HUES6 (cell line): Measurements from ENCODE around the gene SLC35F1.
"Not testable (repeated sequence)": the region's sequence is repeated elsewhere in the genome, so short reads cannot be mapped to it uniquely, and the experiment has no call there.

Experiments used
- H3K27ac ChIP-seq: 2 replicates; pipeline ENCODE4 v1.7.0; 2013; ENCODE audit warnings: low read depth, mild to moderate bottlenecking, low read length, inconsistent platforms
- H3K27me3 ChIP-seq: 2 replicates; pipeline ENCODE4 v1.6.1; 2013; ENCODE audit warnings: low read length; ENCODE audit not compliant: control insufficient read depth, insufficient read depth
- H3K36me3 ChIP-seq: 2 replicates; pipeline ENCODE4 v1.6.1; 2013; ENCODE audit warnings: low read length; ENCODE audit not compliant: control insufficient read depth, insufficient read depth
- H3K4me1 ChIP-seq: 2 replicates; pipeline ENCODE4 v1.6.1; 2013; ENCODE audit warnings: low read length; ENCODE audit not compliant: control insufficient read depth, insufficient read depth
- H3K4me3 ChIP-seq: 2 replicates; pipeline ENCODE4 v1.5.1; 2013; ENCODE audit warnings: low read depth, low read length
- H3K9ac ChIP-seq: one replicate; pipeline ENCODE4 v1.6.1; 2013; ENCODE audit warnings: mild to moderate bottlenecking, low read length
- H3K9me3 ChIP-seq: 2 replicates; pipeline ENCODE4 v1.6.1; 2013; ENCODE audit warnings: low read depth, low read length; ENCODE audit not compliant: control insufficient read depth, insufficient read depth

Gene SLC35F1

GRCh38 chr6:117906958-117907600 lies at the start of gene SLC35F1:
SLC35F1 (plus strand) TSS chr6:117907264.
- Histone ChIP-seq H3K27me3 (peaks cover 36% of the 10 kb centered on the region), H3K9me3 (no peaks in the 10 kb centered on the region), H3K36me3 (no peaks in the 10 kb centered on the region), H3K4me1 (no peaks in the 10 kb centered on the region), H3K4me3 (peak within 1 kb of the TSS; percentile 76), H3K27ac (no peak within 1 kb of the TSS), H3K9ac (peak within 1 kb of the TSS; percentile 50)

DNA sequence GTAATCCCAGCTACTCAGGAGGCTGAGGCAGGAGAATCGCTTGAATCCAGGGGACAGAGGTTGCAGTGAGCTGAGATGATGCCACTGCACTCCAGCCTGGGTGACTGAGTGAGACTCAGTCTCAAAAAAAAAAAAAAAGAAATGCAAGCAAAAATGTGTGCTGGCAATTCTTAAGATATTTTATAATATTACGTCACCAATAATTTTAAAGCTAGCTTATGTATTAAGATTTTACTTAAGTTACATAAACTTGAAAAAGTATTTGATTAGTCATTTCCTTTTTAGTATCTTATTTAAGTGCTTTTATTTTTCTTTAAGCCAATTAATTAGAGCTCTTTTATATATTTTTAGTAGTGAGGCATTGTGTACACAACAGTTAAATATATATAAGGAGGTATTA lies 48.5 kb upstream of the SLC35F1 start:
- not testable (repeated sequence) for H3K4me3 ChIP-seq, H3K36me3 ChIP-seq, H3K9ac ChIP-seq, H3K4me1 ChIP-seq, H3K27me3 ChIP-seq
- H3K27ac ChIP-seq, result peak overlapping the region; percentile 55; the same call in 1 of the 2 replicates
- H3K9me3 ChIP-seq, result peaks cover 17% of the 10 kb centered on the region; the same call in 1 of the 2 replicates

DNA sequence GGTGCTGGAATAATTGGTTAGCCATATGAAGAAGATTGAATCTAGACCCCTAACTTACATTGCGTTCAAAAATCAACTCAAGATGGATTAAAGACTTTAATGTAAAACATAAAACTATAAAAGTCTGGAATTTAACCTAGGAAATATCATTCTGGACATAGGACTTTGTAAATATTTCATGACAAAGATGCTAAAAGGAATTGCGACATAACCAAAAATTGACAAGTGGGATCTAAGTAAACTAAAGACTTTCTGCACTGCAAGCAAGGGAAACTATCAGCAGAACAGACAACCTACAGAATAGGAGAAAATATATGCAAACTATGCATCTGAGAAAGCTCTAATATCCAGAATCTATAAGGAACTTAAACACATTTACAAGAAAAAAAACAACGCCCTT lies 45.5 kb upstream of the SLC35F1 start:
- Histone ChIP-seq H3K27ac (no peak overlapping the region), H3K9me3 (peaks cover 24% of the 10 kb centered on the region), H3K27me3 (no peaks in the 10 kb centered on the region), H3K4me3 (no peak overlapping the region), H3K9ac (no peak overlapping the region), H3K36me3 (no peaks in the 10 kb centered on the region), H3K4me1 (peaks cover 9% of the 10 kb centered on the region; the same call in 1 of the 2 replicates)

DNA sequence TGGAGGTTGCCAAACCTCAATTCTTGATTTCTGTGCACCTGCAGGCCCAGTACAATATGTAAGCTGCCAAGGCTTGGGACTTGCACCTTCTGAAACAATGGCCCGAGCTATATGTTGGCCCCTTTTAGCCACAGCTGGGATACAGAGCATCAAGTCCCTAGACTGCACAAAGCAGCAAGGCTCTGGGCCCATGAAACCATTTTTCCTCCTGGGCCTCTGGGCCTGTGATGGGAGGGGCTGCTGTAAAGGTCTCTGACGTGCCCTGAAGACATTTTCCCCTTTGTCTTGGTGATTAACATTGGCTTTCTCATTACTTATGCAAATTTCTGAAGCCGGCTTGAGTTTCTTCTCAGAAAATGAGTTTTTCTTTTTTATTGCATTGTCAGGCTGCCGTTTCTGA lies 40.5 kb upstream of the SLC35F1 start:
- no peak overlapping the region for H3K27ac ChIP-seq
- no peak overlapping the region for H3K9ac ChIP-seq
- no peaks in the 10 kb centered on the region for H3K4me1 ChIP-seq
- no peak overlapping the region for H3K4me3 ChIP-seq
- H3K36me3 ChIP-seq, result no peaks in the 10 kb centered on the region
- H3K9me3 ChIP-seq, result peaks cover 25% of the 10 kb centered on the region
- no peaks in the 10 kb centered on the region for H3K27me3 ChIP-seq

DNA sequence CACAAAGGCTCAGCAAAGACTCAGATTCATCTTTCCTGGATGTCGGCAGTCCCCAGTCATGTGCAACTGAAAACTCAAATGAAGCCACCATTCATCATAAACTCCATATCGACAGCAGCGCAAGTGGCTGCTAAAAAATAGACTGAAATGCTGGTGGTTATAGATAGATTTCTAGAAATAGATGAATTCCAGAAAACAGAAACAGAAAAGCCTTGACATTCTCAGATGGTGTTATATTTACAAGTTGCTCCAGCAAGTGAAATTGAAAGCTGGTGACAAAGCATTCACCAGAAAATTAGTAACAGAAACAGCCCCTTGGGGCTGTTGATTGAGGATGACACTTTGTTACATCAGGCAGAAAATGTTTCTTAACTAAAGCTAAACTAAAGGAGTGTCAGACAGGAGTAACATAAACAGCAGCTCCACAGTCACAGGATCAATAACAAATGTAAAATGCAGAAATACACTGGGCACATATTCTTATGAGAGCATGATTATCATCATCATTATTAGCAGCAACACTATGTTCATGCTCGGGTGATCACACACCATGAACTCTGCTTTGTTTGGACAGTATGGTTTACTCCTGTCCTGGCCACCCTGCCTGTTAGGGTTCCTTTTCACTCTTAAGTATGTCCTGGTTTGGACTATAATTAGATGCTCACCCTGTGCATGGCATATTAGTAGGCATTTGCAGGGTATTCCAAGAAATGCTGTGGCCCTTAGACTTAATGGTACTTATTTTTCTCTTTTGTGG lies 36.4 kb upstream of the SLC35F1 start:
- Histone ChIP-seq H3K9me3 (peaks cover 17% of the 10 kb centered on the region), H3K36me3 (no peaks in the 10 kb centered on the region), H3K9ac (no peak overlapping the region), H3K4me3 (no peak overlapping the region), H3K27me3 (no peaks in the 10 kb centered on the region), H3K4me1 (no peaks in the 10 kb centered on the region), H3K27ac (no peak overlapping the region)

GRCh38 chr6:117880824-117881223 lies 26.2 kb upstream of the SLC35F1 start:
- peaks cover 16% of the 10 kb centered on the region; the same call in 1 of the 2 replicates for H3K4me1 ChIP-seq
- H3K27me3 ChIP-seq, result no peaks in the 10 kb centered on the region
- no peaks in the 10 kb centered on the region for H3K9me3 ChIP-seq
- no peak overlapping the region for H3K9ac ChIP-seq
- H3K4me3 ChIP-seq, result no peak overlapping the region
- no peaks in the 10 kb centered on the region for H3K36me3 ChIP-seq
- no peak overlapping the region for H3K27ac ChIP-seq

GRCh38 chr6:117890172-117890571 lies 16.9 kb upstream of the SLC35F1 start:
- no peaks in the 10 kb centered on the region for H3K36me3 ChIP-seq
- H3K4me3 ChIP-seq, result no peak overlapping the region

DNA sequence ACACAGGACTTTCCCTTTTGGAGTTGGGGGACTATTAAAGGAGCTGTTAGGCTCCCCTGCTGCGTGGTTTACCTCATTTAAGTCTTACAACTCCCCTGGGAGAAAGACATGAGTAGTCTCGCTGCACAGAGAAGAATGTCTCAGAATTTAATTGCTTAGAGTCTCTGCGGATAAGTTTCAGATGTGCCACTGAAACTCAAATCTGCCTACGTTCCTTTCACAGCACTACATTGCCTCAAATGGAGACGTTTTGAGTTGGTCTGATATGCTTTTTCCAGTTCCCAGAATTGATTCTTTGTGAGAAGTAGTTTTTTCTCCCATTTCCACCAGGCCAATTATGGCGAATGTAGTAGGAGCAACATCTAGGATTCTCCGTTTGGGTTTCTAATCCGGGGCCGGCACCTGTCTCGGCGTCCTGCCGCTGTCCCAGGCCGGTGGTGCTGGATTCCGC lies 532 bp upstream of the SLC35F1 start:
- peaks cover 36% of the 10 kb centered on the region for H3K27me3 ChIP-seq
- H3K4me1 ChIP-seq, result no peaks in the 10 kb centered on the region
- H3K9ac ChIP-seq, result peak overlapping the region; percentile 27
- H3K27ac ChIP-seq, result no peak overlapping the region
- H3K9me3 ChIP-seq, result no peaks in the 10 kb centered on the region
- no peaks in the 10 kb centered on the region for H3K36me3 ChIP-seq
- H3K4me3 ChIP-seq, result peak overlapping the region; percentile 76

More at GRCh38 chr6:117890172-117890571, 16.9 kb upstream of the SLC35F1 start:
- Histone ChIP-seq H3K4me1 (no peaks in the 10 kb centered on the region), H3K27ac (no peak overlapping the region), H3K9ac (no peak overlapping the region), H3K27me3 (no peaks in the 10 kb centered on the region), H3K9me3 (no peaks in the 10 kb centered on the region)

DNA sequence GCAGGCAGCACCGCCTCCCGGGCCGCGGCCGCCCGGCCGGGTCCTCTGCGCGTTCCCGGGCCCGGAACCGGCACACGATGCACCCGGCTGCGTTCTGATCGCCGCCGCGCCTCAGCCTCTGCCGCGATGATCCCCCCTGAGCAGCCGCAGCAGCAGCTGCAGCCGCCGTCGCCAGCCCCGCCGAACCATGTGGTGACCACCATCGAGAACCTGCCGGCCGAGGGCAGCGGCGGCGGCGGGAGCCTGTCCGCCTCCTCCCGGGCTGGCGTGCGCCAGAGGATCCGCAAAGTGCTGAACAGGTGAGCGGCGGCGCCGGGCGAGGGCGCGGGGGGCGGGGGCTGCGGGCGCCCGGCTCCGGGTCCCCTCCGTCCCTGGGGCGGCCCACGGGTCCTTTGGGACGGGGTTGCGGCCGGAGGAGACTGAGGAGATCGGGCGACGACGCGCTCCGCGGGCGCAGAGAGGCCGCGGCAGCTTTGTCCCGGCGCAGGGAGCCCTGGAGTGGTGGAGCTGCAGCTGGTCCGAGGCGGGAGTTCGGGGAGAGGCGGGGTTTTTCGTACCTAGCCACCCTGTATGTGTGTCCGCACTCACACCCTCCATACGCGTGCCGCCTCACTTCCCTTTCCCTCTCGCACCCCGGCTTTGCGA lies 659 bp downstream of the SLC35F1 start:
- H3K9me3 ChIP-seq, result no peaks in the 10 kb centered on the region
- H3K36me3 ChIP-seq, result no peaks in the 10 kb centered on the region
- H3K4me3 ChIP-seq, result peak overlapping the region; percentile 76
- peak overlapping the region; percentile 50 for H3K9ac ChIP-seq
- no peak overlapping the region for H3K27ac ChIP-seq
- H3K27me3 ChIP-seq, result peaks cover 36% of the 10 kb centered on the region
- no peaks in the 10 kb centered on the region for H3K4me1 ChIP-seq

DNA sequence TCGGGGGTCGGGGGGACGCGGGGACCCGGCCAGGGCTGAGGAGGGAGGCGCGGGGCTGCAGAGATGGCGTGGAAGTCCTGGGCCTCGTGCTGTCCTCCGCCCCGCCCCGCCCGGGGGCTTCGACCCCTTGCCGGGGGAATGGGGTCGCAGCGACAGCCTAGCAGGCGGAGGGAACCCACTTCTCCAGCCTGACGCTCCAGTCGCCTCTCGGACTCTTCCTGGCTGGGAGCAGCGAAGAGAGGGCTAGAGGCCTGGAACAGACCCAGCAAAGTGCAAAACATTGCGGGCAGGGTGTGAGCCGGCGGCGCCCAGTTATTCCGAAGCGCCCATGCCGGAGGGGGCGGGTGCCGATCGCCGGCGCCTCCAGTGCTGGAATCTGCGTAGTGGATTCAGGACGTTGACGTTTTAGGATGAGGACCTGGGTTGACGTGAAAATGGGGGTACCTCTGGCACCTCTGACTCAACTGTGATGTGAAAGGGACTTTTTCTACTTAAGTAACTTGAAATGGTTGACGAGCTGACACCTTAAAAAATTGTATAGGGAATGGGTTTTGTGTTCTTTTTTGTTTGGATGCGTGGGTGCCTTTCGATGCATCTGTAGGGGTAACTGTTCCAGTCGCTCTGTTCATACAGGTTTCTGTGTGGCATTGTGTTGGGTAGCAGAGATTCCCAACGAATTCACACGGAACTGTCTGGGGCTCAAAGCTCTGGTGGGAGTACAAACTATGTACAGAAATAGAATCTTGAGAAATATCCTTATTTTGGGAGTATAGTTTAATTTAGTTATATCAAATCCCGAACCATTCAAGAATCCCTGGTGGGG lies 1.4 kb downstream of the SLC35F1 start:
- Histone ChIP-seq H3K27ac (no peak overlapping the region), H3K9ac (peak overlapping the region; percentile 37)

More for the DNA sequence above, 1.4 kb downstream of the SLC35F1 start:
- Histone ChIP-seq H3K4me3 (peak overlapping the region; percentile 76), H3K36me3 (no peaks in the 10 kb centered on the region), H3K4me1 (no peaks in the 10 kb centered on the region), H3K27me3 (peaks cover 36% of the 10 kb centered on the region), H3K9me3 (no peaks in the 10 kb centered on the region)
